Activated CD4-positive, alpha-beta memory T cell treated with anti-CD3 and anti-CD28 coated beads for 36 hours (primary cell): ENCODE measurements around the gene CLMP. TPM values are rescaled to one million over a fixed set of nuclear protein-coding genes. Genes with fewer than 3 reads are reported as not detected.
"Not testable (repeated sequence)": the region's sequence is repeated elsewhere in the genome, so short reads cannot be mapped to it uniquely, and the experiment has no call there.

Source experiments
- CTCF ChIA-PET: fragments of 350-600 bp; sonication (Branson Sonifier 250); formaldehyde crosslinking; loops from one replicate; lab custom pipeline; 2021; ENCODE audit warnings: antibody characterized with exemption, inconsistent platforms; lab: Charles Lee
- POLR2A ChIA-PET: fragments of 350-600 bp; sonication (Branson Sonifier 250); formaldehyde crosslinking; loops from one replicate; lab custom pipeline; 2021; ENCODE audit warnings: antibody characterized with exemption; lab: Charles Lee
- DNase-seq: peaks from one replicate; pipeline ENCODE4 v3.0.0-alpha.2; 2020
- H3K27ac Mint-ChIP-seq: one replicate; pipeline ENCODE4 v1.8.0; 2021; ENCODE audit warnings: mixed read lengths
- H3K27me3 Mint-ChIP-seq: one replicate; pipeline ENCODE4 v1.8.0; 2021; ENCODE audit warnings: mixed read lengths
- H3K36me3 Mint-ChIP-seq: one replicate; pipeline ENCODE4 v1.8.0; 2021; ENCODE audit warnings: mixed read lengths
- H3K4me1 Mint-ChIP-seq: one replicate; pipeline ENCODE4 v1.8.0; 2021; ENCODE audit warnings: low read depth, mixed read lengths
- H3K4me3 Mint-ChIP-seq: one replicate; pipeline ENCODE4 v1.8.0; 2021; ENCODE audit warnings: mild to moderate bottlenecking, mixed read lengths
- H3K9me3 Mint-ChIP-seq: one replicate; pipeline ENCODE4 v1.8.0; 2021; ENCODE audit warnings: mixed read lengths
- intact Hi-C: fragments of 100-400 bp; cut with micrococcal nuclease; formaldehyde crosslinking; loops from one replicate; pipeline ENCODE4 v1.15.1; 2023
- total RNA-seq, 2 experiments: library from RNA; stranded (reverse); gene quantifications; one replicate each; pipeline ENCODE4 v1.2.3, GENCODE V29; 2021

CLMP gene
- total RNA-seq, 2 experiments from 2014 or later = 0.31 to 0.44 TPM

DNA sequence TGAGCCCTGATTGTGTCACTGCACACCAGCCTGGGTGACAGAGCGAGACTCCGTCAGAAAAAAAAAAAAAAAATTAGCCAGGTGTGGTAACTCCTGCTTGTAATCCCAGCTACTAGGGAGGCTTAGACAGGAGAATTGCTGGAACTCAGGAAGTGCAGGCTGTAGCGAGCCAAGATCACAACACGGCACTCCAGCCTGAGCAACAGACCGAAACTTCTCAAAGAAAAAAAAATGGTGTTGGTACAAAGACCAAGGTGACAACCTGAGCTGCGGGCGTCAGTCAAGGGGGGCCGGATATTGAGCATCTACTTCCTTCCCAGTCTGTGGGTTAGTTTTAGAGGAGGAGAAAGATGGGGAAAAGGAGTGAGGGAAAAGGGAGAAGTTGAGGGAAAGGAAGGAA, 84.7 kb downstream of the CLMP start:
- Mint-ChIP-seq H3K27ac (no peak overlapping the region), H3K4me1 (peaks cover 4% of the 10 kb centered on the region), H3K36me3 (no peaks in the 10 kb centered on the region), H3K9me3 (no peaks in the 10 kb centered on the region), H3K4me3 (no peak overlapping the region), H3K27me3 (no peaks in the 10 kb centered on the region)
- DNase-seq = no peak
- CTCF ChIA-PET = interaction anchor here (0.5 to 18.4 kb wide), 26 partner anchors 7 to 466 kb away, joined by 3 to 351 read pairs (median 4); partner anchors contain the start of gene HSPA8
- intact Hi-C loops = loop anchor here (2.0 to 10.0 kb wide), 2 partner anchors 54 to 368 kb away; no protein-coding TSS in a partner anchor
- POLR2A ChIA-PET = no interaction called here

- Mint-ChIP-seq H3K9me3 (no peaks in the 10 kb centered on the region), H3K4me3 (no peak overlapping the region), H3K27me3 (no peaks in the 10 kb centered on the region), H3K4me1 (peaks cover 8% of the 10 kb centered on the region), H3K27ac (no peak overlapping the region), H3K36me3 (no peaks in the 10 kb centered on the region)
- no peak for DNase-seq
- intact Hi-C loops = no loop called here
- ChIA-PET POLR2A (no interaction called here), CTCF (interaction anchor here (1.1 to 18.4 kb wide), 4 partner anchors 9 to 369 kb away, joined by 3 to 351 read pairs (median 20); no protein-coding TSS in a partner anchor)
These were observed 87.0 kb downstream of the CLMP start for GRCh38 chr11:123107945-123108495.

DNA sequence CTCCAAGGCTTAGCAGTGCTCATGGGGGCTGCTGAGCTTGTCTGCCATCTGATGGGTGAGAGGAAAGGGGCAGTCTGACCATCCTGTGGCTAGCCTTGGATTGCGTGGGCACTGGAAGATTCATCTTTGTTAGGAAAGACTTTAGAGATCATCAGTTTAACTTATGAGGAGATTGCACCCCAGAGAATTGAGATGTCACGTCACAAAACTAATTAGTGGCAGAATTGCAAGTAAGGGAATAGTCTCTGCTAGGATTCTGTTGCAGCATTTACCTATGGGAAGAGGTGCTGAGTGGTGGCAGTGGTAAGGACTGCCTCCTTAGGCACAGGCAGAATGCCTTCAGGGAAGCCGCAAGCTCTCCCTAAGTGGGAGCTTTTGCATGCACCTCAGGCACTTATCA, 90.4 kb downstream of the CLMP start:
- no peak for DNase-seq
- ChIA-PET CTCF (interaction anchor here (0.8 to 18.4 kb wide), 7 partner anchors 21 to 165 kb away, joined by 3 to 351 read pairs (median 12); no protein-coding TSS in a partner anchor), POLR2A (no interaction called here)
- Mint-ChIP-seq H3K4me3 (no peak overlapping the region), H3K27ac (no peak overlapping the region), H3K27me3 (no peaks in the 10 kb centered on the region), H3K9me3 (no peaks in the 10 kb centered on the region), H3K36me3 (no peaks in the 10 kb centered on the region), H3K4me1 (peaks cover 16% of the 10 kb centered on the region)
- intact Hi-C loops = loop anchor here (5.0 kb wide), 1 partner anchor 42 kb away; the partner anchor contains the start of gene HSPA8

DNA sequence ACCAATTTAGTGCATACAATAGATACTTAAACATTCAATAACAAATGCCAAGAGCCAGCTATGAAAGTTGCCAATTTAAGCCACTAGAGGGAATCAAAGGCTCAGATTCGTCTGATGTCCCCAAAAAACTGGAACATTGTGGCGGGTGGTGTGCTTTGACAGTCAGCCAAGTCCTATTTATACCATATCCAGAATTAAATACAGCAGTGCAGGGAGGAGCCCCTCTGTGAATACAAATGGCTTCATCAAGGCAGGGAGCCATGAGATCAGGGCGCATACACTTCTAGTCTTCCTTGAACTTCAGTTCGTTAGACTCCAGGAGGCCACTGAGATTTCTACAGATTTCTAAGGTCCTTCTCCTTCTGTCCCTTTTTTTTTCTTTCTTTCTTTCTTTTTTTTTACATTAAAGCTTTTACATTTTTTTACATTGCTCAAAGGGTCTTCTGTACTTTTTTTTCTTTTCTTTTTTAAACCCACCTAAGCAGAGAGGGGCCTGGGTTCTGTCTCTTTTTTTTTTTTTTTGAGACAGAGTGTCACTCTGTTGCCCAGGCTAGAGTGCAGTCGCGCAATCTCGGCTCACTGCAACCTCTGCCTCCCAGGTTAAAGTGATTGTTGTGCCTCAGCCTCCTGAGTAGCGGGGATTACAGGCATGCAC, 91.6 kb downstream of the CLMP start:
- DNase-seq = peak; percentile 42
- no peak overlapping the region for H3K27ac Mint-ChIP-seq
- POLR2A ChIA-PET = interaction anchor here (0.6 to 1.3 kb wide), 2 partner anchors 13 to 40 kb away, joined by 4 to 5 read pairs; no protein-coding TSS in a partner anchor
- no peaks in the 10 kb centered on the region for H3K9me3 Mint-ChIP-seq
- no peaks in the 10 kb centered on the region for H3K36me3 Mint-ChIP-seq
- no peaks in the 10 kb centered on the region for H3K27me3 Mint-ChIP-seq
- no peak overlapping the region for H3K4me3 Mint-ChIP-seq
- CTCF ChIA-PET = interaction anchor here (0.6 to 18.4 kb wide), 45 partner anchors 8 to 1475 kb away, joined by 3 to 351 read pairs (median 4); no protein-coding TSS in a partner anchor
- intact Hi-C loops = loop anchor here (2.0 to 5.0 kb wide), 2 partner anchors 41 to 143 kb away; partner anchors contain the start of gene HSPA8
- peaks cover 16% of the 10 kb centered on the region for H3K4me1 Mint-ChIP-seq

DNA sequence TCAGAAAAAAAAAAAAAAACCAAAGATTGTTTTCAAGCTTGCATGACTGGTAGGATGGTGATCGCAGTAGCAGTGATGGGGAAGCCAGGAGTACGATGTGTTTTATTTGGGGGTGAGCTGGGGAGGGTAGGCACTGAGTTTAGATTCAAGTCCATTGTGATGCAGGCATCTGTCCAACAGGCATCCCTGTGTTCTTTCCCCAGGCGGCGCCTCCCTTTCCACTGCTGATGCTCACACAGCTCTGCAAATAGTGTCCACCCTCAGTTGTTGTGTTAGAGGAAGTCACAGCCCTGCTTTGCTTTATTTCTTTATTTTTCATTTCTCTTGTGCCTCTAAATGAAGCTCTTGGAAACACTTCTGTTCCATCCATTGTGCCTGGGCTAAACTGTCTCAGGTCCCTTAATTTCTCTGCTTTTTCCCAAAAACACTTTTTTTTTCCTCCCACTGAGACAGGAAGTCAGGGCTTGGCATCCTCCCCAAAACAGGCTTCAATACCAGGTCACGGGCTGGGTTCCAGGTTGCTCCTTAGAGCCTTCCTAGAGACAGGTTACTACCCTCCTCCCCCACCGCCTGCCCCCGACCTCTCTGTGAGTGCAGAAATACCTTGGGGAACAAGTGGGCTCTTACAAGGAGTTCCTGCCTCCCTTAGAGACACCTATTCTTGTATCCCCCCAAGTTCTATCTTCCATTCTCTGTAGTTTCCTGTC, 94.5 kb downstream of the CLMP start:
- intact Hi-C loops = loop anchor here (5.0 kb wide), 1 partner anchor 38 kb away; the partner anchor contains the start of gene HSPA8
- Mint-ChIP-seq H3K9me3 (no peaks in the 10 kb centered on the region), H3K4me3 (no peak overlapping the region), H3K4me1 (peaks cover 16% of the 10 kb centered on the region), H3K27me3 (no peaks in the 10 kb centered on the region), H3K27ac (peak overlapping the region; percentile 18), H3K36me3 (no peaks in the 10 kb centered on the region)
- ChIA-PET CTCF (interaction anchor here (0.7 to 18.4 kb wide), 5 partner anchors 11 to 307 kb away, joined by 3 to 351 read pairs (median 4); no protein-coding TSS in a partner anchor), POLR2A (no interaction called here)
- no peak for DNase-seq

DNA sequence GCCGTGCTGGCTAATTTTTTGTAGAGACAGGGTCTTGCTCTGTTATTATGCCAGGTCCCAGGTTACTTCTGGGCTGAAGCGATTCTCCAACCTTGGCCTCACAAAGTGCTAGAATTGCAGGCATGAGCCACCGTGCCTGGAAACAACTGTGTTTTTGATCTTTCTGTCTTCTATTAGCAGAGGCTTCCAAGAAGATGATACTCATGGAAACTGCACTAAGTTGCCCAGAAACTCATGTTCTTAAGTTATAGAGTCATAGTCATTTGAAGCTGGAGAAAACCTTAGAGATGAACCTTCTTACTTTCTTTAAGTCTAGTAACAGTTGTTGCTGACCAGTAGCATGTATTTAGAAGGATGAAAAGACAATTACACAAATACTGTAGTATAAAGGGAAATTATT, 96.1 kb downstream of the CLMP start:
- Mint-ChIP-seq H3K4me1 (peaks cover 16% of the 10 kb centered on the region), H3K27ac (no peak overlapping the region)
- intact Hi-C loops = no loop called here

DNA sequence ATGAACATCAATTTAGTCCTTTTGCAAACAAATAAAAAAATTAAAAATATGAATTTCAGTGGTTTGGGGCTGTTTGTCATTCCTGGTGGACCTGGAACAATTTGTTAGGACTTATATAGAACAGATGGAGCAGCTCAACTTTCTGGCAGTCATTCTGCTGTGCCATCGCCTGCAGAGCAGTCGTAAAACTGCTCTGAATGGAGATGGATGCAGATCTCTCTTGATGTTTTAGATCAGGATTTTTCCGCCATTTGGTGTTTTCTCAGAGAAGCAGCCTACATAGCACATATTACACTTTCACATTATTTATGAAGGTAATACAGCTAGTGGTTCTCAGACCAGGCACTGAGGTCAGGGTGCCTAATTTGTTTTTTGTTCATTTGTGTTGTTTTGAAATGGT, 101.3 kb downstream of the CLMP start:
- H3K4me1 Mint-ChIP-seq = peaks cover 5% of the 10 kb centered on the region
- no peak for DNase-seq
- H3K27ac Mint-ChIP-seq = no peak overlapping the region
- H3K4me3 Mint-ChIP-seq = no peak overlapping the region
- ChIA-PET CTCF (interaction anchor here (1.0 to 2.4 kb wide), 2 partner anchors 9 to 154 kb away, joined by 5 to 10 read pairs; no protein-coding TSS in a partner anchor), POLR2A (interaction anchor here (0.6 to 0.8 kb wide), 2 partner anchors 8 to 27 kb away, joined by 3 read pairs; no protein-coding TSS in a partner anchor)
- intact Hi-C loops = no loop called here
- H3K27me3 Mint-ChIP-seq = no peaks in the 10 kb centered on the region
- H3K36me3 Mint-ChIP-seq = no peaks in the 10 kb centered on the region
- H3K9me3 Mint-ChIP-seq = no peaks in the 10 kb centered on the region

More for the DNA sequence above, 96.1 kb downstream of the CLMP start:
- Mint-ChIP-seq H3K36me3 (no peaks in the 10 kb centered on the region), H3K9me3 (no peaks in the 10 kb centered on the region), H3K27me3 (no peaks in the 10 kb centered on the region), H3K4me3 (no peak overlapping the region)
- POLR2A ChIA-PET = no interaction called here
- no peak for DNase-seq
- CTCF ChIA-PET = interaction anchor here (0.7 to 18.4 kb wide), 4 partner anchors 9 to 146 kb away, joined by 3 to 351 read pairs (median 9); no protein-coding TSS in a partner anchor

- no peak overlapping the region for H3K27ac Mint-ChIP-seq
- no peaks in the 10 kb centered on the region for H3K9me3 Mint-ChIP-seq
- peaks cover 18% of the 10 kb centered on the region for H3K4me1 Mint-ChIP-seq
- H3K27me3 Mint-ChIP-seq = no peaks in the 10 kb centered on the region
- CTCF ChIA-PET = interaction anchor here (0.6 to 1.5 kb wide), 3 partner anchors 11 to 15 kb away, joined by 3 to 4 read pairs (median 3); no protein-coding TSS in a partner anchor
- H3K4me3 Mint-ChIP-seq = no peak overlapping the region
- POLR2A ChIA-PET = no interaction called here
- no peak for DNase-seq
- intact Hi-C loops = no loop called here
- no peaks in the 10 kb centered on the region for H3K36me3 Mint-ChIP-seq
These were observed 103.5 kb downstream of the CLMP start for GRCh38 chr11:123091506-123091905.

- CTCF ChIA-PET = interaction anchor here (1.0 to 1.5 kb wide), 2 partner anchors 13 to 36 kb away, joined by 3 to 4 read pairs; no protein-coding TSS in a partner anchor
- peak overlapping the region; percentile 11 for H3K27ac Mint-ChIP-seq
- H3K36me3 Mint-ChIP-seq, H3K9me3 Mint-ChIP-seq, intact Hi-C loops, DNase-seq, H3K4me3 Mint-ChIP-seq, H3K27me3 Mint-ChIP-seq: not testable (repeated sequence)
- POLR2A ChIA-PET = interaction anchor here (0.6 kb wide), 2 partner anchors 14 to 30 kb away, joined by 3 to 4 read pairs; no protein-coding TSS in a partner anchor
- H3K4me1 Mint-ChIP-seq = peaks cover 30% of the 10 kb centered on the region
These were observed 104.9 kb downstream of the CLMP start for GRCh38 chr11:123090168-123090567.

DNA sequence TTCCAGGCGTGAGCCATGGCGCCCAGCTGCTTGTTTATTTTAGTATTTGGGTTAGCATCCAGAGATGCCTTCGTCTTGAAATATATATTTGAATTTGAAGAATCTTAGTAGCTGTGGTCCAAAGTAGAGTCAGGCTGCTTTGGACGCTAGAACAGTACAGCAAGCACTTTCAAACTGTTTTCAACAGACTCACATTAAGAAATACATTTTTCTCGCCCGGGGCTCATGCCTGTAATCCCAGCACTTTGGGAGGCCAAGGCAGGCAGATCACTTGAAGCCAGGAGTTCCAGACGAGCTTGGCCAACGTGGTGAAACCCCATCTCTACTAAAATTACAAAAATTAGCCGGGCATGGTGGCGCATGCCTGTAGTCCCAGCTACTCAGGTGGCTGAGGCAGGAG, 106.2 kb downstream of the CLMP start:
- intact Hi-C loops, H3K36me3 Mint-ChIP-seq, H3K27me3 Mint-ChIP-seq, H3K27ac Mint-ChIP-seq, DNase-seq, H3K9me3 Mint-ChIP-seq, H3K4me3 Mint-ChIP-seq: not testable (repeated sequence)
- POLR2A ChIA-PET = interaction anchor here (1.2 kb wide), 1 partner anchor 26 kb away, joined by 3 read pairs; the partner anchor contains the start of gene HSPA8
- CTCF ChIA-PET = interaction anchor here (0.6 to 1.1 kb wide), 3 partner anchors 14 to 166 kb away, joined by 3 to 4 read pairs (median 3); no protein-coding TSS in a partner anchor
- H3K4me1 Mint-ChIP-seq = peaks cover 37% of the 10 kb centered on the region

GRCh38 chr11:123087657-123088056, 107.4 kb downstream of the CLMP start:
- Mint-ChIP-seq H3K27ac (peak overlapping the region; percentile 76), H3K4me3 (peak overlapping the region; percentile 40), H3K4me1 (peaks cover 50% of the 10 kb centered on the region)
- H3K27me3 Mint-ChIP-seq, H3K9me3 Mint-ChIP-seq, H3K36me3 Mint-ChIP-seq, CTCF ChIA-PET, intact Hi-C loops: not testable (repeated sequence)
- POLR2A ChIA-PET = interaction anchor here (1.2 to 2.3 kb wide), 2 partner anchors 25 to 28 kb away, joined by 3 to 6 read pairs; partner anchors contain the start of gene HSPA8
- DNase-seq = peak; percentile 46
